Activated CD4-positive, alpha-beta T cell treated with anti-CD3 and anti-CD28 coated beads for 1 hour (primary cell): Measurements from ENCODE around the gene TRHDE.

ENCODE experiments used
- DNase-seq: peaks from one replicate; pipeline ENCODE4 v3.0.0-alpha.2; 2020

The TRHDE gene

GRCh38 chr12:72523754-72524153 lies 251.6 kb downstream of the TRHDE start:
- no peak for DNase-seq

- no peak for DNase-seq
These were observed 263.2 kb downstream of the TRHDE start for GRCh38 chr12:72535212-72535990.

- no peak for DNase-seq
These were observed 268.6 kb downstream of the TRHDE start for GRCh38 chr12:72540811-72541210.

DNA sequence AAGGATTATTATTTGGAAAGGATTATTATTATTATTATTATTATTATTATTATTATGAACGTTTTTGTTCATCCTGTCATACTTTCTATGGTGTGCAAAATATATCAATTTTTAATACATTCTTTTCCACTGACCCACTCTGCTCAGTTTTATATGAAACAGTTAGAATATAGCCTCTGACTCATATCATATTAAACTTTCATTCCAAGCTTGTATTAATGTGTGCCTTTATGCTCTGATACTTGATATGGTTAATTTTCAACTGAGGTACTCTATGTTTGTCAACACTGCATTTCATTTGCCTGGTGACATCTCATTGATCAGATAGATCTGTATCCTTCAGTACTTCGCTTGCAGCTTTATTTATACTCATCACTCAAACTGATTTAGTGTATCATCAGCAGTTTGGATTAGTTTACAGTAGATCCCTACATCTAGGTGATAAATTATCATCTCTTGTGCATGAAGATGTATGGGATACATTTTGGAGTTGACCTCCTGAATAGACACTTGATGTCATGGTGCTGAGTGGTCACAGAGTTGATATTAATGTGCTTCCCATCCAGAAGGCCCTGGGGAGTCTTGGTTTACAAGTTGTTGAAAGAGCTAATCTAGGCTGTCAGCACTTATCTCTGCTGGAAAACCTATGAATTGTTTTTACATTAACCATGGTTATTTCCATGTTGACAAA lies 271.8 kb downstream of the TRHDE start:
- no peak for DNase-seq

DNA sequence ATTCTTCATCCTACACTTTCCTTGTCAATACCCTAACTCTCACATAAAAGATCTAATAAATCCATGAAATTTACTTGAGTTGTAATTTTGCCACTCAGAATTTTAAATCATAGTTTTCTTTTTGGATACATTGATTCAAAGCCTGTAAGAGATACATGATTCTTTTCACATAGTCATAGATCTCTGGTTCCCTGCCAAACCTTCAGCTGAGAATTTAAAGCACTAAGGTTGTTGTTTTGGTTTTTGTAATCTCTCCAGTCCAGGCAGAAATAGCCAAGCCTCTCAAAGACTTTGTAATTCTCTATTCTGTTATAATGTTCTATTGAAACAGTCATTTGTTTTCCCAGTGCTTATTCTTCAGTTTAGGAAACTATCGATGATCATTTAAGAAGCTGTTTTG lies 273.9 kb downstream of the TRHDE start:
- no peak for DNase-seq

DNA sequence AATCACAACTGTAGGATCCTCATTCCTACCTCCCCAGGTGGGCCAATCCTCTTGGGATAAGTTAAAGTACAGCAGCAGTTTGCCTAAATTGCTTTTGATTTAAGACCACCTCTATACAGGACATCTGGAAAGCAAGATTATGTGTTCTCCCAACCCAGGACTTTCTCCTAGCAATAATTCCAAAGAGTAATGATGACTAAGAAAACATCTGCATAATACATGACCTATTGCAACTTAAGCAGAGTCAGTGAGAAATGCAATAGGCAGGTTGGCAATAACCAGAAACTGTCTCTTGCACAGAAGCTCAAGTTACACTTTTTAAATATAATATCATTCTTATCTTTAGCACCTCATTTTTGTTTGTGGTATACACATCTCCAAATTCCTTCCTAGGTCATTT lies 275.4 kb downstream of the TRHDE start:
- no peak for DNase-seq

DNA sequence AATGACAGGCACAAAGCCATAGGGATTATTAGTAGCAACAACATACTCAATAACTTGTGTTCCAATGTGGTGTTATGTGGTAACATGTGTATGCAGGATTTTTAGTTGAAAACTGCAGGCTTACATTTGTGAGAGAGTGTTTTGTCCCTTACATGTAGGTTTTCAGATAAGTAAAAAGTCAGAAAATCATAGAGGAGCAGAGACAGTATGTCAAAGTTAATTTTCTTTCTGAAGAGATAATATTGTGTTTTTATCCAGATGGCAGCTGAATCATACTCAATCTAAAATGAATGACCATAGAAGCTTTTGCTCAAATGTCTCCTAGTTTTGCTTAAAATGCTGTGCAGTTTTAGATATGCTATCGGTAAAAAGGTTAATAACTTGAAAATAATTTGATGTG lies 277.0 kb downstream of the TRHDE start:
- no peak for DNase-seq

GRCh38 chr12:72560003-72560769 lies 288.0 kb downstream of the TRHDE start:
- DNase-seq, result no peak

DNA sequence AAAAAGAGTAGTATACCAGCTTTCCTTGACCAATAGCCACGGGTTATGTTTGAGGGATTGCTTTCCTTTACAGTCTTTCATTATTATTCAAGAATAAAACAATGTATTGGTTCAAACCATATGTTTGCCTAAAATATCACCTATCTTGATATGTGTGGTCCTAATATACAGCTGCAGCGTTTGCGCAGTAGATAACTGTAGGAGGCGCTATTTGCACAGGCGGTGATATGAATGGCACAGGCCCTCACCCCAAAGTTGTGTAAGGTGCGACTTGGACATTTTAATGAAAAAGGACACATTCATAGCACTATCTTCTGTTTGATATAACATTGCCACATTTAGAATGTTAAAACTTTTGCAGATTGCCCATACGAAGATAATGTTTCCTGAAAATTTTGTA lies 298.4 kb downstream of the TRHDE start:
- DNase-seq, result no peak

GRCh38 chr12:72574138-72574537 lies 302.0 kb downstream of the TRHDE start:
- no peak for DNase-seq

GRCh38 chr12:72578327-72578726 lies 306.2 kb downstream of the TRHDE start:
- DNase-seq, result no peak

DNA sequence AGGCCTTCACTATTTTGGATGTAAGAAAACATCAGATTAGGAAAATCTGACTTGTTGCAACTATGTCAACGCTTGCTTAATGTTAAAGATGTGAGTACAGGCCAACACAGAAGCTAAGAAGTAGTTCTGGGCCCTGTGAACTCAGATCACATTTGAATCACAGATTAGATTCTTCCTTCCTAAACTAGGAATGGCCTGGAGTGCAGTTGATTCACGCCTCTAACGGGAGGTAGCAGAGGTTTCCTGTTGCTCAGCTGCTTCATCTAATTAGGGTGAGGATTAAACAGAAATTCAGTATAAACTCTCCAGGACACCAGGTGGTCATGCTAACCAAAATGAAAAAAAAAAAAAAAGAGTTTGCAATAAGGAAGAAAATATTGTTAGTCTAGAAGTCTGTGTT lies 314.3 kb downstream of the TRHDE start:
- DNase-seq, result no peak

- no peak for DNase-seq
These were observed 330.4 kb downstream of the TRHDE start for GRCh38 chr12:72602581-72602980.

DNA sequence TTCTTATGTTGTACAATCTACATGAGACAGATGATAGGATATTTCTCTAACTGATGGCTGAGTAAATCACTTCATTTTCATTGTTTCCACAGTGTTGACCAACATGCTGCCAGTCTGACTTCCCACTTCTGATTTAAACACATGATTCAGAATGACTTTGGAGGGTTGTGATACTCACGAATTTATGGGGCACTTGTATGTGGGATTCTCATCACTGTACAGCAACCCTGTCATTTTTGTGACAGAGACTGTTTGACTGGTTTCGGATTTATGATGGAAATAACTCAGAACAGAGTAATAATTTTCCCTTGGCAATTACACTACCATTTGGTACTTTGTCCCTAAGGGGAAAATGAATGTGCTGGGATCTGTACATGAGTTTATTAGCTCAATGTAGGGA lies 333.8 kb downstream of the TRHDE start:
- DNase-seq, result no peak

DNA sequence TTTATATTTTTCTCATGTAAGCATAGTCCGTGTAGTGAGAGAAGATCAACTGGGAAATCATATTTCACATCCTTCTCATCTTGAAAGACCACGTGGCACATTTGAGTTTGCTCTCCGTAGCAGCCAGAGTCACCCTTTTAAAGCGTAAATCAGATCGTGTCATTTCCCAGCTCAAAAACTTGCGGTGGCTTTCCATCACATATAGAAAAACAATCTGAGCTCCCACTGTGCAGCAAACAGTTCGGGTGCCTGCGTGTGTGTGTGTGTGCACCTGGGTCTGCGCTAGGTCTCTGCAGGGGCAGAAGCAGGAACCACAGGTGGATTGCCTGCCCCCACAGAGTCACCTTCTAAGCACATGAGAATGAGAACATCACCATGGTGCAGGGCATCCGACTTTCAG lies 338.2 kb downstream of the TRHDE start:
- no peak for DNase-seq

DNA sequence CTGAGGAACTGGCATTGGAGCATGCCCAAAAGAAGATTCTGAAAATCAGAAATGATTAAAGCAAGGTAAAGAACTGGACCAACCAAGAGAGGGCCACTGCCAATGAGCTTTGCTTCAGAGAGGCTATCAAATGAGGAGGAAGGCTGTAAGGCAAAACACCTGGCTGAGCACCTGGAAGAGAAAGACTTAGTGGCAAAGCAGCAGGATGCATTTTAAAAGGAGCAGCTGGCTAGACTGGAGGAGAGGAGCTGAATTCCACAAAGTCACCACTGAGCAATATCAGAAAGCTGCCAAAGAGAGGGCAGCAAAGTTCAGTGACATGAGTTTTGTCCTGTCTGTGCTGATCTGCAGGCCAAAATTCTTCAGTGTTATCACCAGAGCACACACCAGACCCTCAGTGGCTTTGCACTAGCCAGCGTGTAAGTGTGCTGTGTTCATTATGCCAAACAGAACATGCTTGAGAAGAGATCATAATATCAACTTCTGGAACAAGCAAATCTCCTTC lies 338.7 kb downstream of the TRHDE start:
- DNase-seq, result no peak

GRCh38 chr12:72612171-72612570 lies 340.0 kb downstream of the TRHDE start:
- DNase-seq, result no peak

DNA sequence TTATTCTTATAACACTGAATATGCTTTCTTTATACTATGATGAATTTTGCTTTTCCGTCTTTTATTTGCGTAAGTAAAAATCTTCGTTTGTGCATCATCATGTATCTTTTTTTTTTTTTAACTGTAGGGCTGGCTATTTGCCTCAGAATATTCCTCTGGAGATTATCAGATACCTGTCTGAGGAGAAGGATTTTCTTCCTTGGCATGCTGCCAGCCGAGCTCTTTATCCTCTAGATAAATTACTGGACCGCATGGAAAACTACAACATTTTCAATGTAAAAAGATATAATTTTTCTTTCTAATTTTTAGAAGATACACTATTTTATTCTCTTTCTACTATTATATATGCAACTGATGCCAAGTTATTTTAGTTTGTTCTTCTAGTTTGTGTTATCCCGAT lies 346.6 kb downstream of the TRHDE start:
- DNase-seq, result no peak

DNA sequence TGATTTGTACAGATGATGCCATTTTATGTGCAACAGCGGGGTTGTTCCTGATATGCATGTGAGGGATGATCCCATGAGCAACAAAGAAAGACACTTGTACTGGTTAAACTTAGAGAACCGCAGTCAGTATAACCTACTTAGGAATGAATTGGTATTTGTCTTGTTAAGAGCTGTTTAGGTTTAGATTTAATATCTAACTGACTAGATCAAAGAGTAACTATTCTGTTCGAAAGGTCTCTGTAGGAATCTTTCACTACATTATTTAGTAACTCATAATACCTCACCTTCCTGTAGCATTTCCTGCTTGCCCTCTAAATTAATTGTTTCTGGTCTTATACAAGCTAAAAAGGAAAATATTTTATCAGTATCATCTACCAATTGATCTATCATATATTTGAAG lies 350.4 kb downstream of the TRHDE start:
- DNase-seq, result no peak

DNA sequence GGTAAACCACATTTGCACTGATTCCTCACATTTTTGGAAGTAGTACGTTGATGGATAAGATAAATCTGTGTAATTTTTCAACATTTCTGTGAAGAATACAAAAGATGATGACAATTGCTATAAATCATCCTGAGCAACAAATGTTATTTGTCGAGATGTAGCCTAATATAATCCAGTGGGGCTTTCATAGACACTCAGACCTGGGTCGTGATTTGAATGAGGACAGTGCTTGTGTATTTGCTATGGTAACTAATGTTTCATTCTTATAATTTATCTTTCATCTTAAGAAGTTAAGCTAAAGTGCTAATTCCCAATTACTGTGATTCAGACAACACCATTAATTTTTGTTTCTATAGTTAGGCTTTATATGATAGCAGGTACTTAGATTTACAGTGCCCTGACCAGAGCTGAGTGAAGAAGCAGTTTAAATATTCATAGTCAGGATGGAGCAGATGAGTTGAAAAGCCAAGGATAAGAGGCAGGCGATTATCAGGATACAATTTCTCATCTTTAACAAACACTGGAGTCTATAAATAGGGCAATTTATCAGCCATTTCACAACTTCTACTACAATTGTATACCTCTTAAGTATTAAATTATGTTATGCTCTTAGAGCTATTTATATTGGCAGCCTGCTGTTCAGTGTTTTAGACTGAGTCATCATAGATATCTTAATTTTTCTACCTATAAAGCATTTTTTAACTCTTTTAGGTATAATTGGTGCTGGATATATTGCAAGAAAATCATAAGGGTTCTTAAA lies 359.9 kb downstream of the TRHDE start:
- DNase-seq, result no peak

- no peak for DNase-seq
These were observed 370.5 kb downstream of the TRHDE start for GRCh38 chr12:72642706-72643105.

GRCh38 chr12:72647139-72647538 lies 375.0 kb downstream of the TRHDE start:
- no peak for DNase-seq

GRCh38 chr12:72658615-72659014 lies 386.4 kb downstream of the TRHDE start:
- no peak for DNase-seq
